ENCODE measurements around the gene MKKS.

The MKKS gene

DNA sequence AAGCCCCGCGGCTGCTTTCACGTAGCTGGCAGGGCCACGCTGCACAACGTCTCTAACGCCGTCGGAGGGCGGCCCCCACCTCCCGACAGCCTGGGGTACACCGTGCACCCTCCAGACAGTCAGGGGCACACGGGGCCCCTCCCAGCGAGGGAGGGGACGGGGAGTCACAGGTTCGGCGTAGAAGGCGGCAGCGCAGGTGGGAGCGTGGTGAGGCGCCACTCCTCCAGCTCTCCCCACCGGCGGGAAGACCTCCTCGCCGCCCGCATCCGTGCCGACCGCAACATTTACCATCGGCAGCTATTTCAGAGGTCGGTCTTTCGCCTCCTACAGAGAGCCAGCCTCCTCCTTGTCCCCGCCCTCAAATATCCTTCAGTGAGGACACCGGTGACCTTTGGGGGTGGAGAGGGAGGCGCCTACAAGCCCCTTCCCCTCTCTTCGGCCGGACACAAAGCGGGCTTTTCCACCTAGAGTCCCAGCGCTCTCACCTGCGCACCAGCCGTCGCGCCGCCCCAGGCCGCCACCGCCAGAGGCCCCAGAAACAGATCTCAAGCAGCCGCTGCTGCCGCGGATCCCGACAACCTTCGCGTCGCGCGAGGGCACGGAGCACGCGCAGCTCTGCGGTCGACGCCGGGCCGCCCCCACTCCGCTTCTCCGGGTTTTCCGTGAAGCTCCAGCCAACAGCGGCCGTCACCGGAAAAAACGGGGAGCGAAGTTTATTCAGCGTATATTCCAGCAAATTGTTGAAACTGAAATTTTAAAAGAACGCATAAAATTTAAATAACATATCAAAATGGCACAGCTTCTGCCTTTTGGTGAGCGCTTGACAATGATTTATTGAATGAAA, at the start of gene MKKS:
Gene MKKS, minus strand, starts transcription at position 600 of the 844 bp plus-strand sequence. CDS start 20,708 bp downstream, outside the sequence.
- H3K9me3 ChIP-seq (ENCODE audit: control insufficient read depth, insufficient read depth, low read length), result no peaks in the 10 kb centered on the region
- peak within 1 kb of the TSS; percentile 94 for H3K4me3 ChIP-seq (ENCODE audit: low read depth, low read length)
- H3K4me1 ChIP-seq (ENCODE audit: control insufficient read depth, insufficient read depth, low read length), result peaks cover 18% of the 10 kb centered on the region
- H3K36me3 ChIP-seq (ENCODE audit: control insufficient read depth, insufficient read depth, low read length), result no peaks in the 10 kb centered on the region
- peak within 1 kb of the TSS; percentile 84 for H3K9ac ChIP-seq (ENCODE audit: low read depth, low read length)
- no peaks in the 10 kb centered on the region for H3K27me3 ChIP-seq (ENCODE audit: control insufficient read depth, insufficient read depth, low read length)

- H3K4me3 ChIP-seq (ENCODE audit: low read depth, low read length), result no peak overlapping the region
Measured at GRCh38 chr20:10483691-10484090, 49.7 kb upstream of the MKKS start.

DNA sequence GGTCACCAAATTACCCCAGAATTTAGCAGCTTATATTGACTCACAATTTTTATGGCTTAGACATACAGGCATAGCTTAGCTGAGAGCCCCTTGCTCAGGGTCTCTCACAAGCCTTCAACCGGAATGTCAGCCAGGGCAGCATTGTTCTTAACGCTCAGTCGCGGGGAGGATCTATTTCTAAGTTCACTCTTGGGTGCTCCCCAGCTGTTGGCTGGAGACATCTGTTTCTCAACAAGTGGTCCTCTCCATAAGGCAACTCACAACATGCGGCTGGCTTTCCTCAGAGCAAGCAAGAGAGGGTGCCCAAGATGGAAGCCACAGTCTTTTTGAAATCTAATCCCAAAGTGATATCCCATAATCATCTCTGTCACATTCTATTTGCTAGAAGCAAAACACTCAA, 47.7 kb upstream of the MKKS start:
- no peaks in the 10 kb centered on the region for H3K27me3 ChIP-seq (ENCODE audit: control insufficient read depth, insufficient read depth, low read length)
- H3K4me3 ChIP-seq (ENCODE audit: low read depth, low read length), result no peak overlapping the region
- H3K4me1 ChIP-seq (ENCODE audit: control insufficient read depth, insufficient read depth, low read length), result no peaks in the 10 kb centered on the region
- H3K9me3 ChIP-seq (ENCODE audit: control insufficient read depth, insufficient read depth, low read length), result no peaks in the 10 kb centered on the region
- H3K9ac ChIP-seq (ENCODE audit: low read depth, low read length), result no peak overlapping the region
- no peaks in the 10 kb centered on the region for H3K36me3 ChIP-seq (ENCODE audit: control insufficient read depth, insufficient read depth, low read length)

More at GRCh38 chr20:10483691-10484090, 49.7 kb upstream of the MKKS start:
- no peaks in the 10 kb centered on the region for H3K9me3 ChIP-seq (ENCODE audit: control insufficient read depth, insufficient read depth, low read length)
- no peak overlapping the region for H3K9ac ChIP-seq (ENCODE audit: low read depth, low read length)
- H3K36me3 ChIP-seq (ENCODE audit: control insufficient read depth, insufficient read depth, low read length), result no peaks in the 10 kb centered on the region
- H3K4me1 ChIP-seq (ENCODE audit: control insufficient read depth, insufficient read depth, low read length), result peaks cover 6% of the 10 kb centered on the region
- H3K27me3 ChIP-seq (ENCODE audit: control insufficient read depth, insufficient read depth, low read length), result no peaks in the 10 kb centered on the region

- Histone ChIP-seq H3K9ac (ENCODE audit: low read depth, low read length) (no peak overlapping the region), H3K4me1 (ENCODE audit: control insufficient read depth, insufficient read depth, low read length) (no peaks in the 10 kb centered on the region), H3K36me3 (ENCODE audit: control insufficient read depth, insufficient read depth, low read length) (no peaks in the 10 kb centered on the region), H3K27me3 (ENCODE audit: control insufficient read depth, insufficient read depth, low read length) (no peaks in the 10 kb centered on the region), H3K9me3 (ENCODE audit: control insufficient read depth, insufficient read depth, low read length) (no peaks in the 10 kb centered on the region), H3K4me3 (ENCODE audit: low read depth, low read length) (no peak overlapping the region)
Measured at GRCh38 chr20:10478930-10479329, 44.9 kb upstream of the MKKS start.

DNA sequence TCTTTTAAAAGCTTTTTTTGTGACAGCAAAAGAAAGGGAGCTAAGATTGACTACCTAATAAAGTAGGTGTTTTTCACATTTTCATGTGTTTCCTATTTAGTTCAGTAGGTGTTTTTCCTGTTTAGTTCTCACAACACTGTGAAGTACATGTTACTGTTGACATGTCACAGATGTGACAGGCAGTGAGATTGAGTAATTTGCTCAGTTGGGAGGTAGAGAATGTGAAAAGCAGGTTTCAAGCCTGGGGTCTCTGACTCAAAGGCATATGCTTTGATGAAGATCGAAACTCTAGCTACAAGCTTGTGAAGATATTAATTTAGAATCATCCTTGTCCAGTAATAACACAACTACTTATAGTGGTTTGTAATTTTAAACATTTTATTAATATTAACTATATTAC, 44.2 kb upstream of the MKKS start:
- Histone ChIP-seq H3K27me3 (ENCODE audit: control insufficient read depth, insufficient read depth, low read length) (no peaks in the 10 kb centered on the region), H3K4me3 (ENCODE audit: low read depth, low read length) (no peak overlapping the region), H3K9ac (ENCODE audit: low read depth, low read length) (no peak overlapping the region), H3K4me1 (ENCODE audit: control insufficient read depth, insufficient read depth, low read length) (no peaks in the 10 kb centered on the region), H3K9me3 (ENCODE audit: control insufficient read depth, insufficient read depth, low read length) (no peaks in the 10 kb centered on the region), H3K36me3 (ENCODE audit: control insufficient read depth, insufficient read depth, low read length) (no peaks in the 10 kb centered on the region)

GRCh38 chr20:10476319-10476724, 42.3 kb upstream of the MKKS start:
- H3K9ac ChIP-seq (ENCODE audit: low read depth, low read length), result no peak overlapping the region
- no peaks in the 10 kb centered on the region for H3K4me1 ChIP-seq (ENCODE audit: control insufficient read depth, insufficient read depth, low read length)
- no peak overlapping the region for H3K4me3 ChIP-seq (ENCODE audit: low read depth, low read length)
- H3K9me3 ChIP-seq (ENCODE audit: control insufficient read depth, insufficient read depth, low read length), result no peaks in the 10 kb centered on the region
- no peaks in the 10 kb centered on the region for H3K27me3 ChIP-seq (ENCODE audit: control insufficient read depth, insufficient read depth, low read length)
- no peaks in the 10 kb centered on the region for H3K36me3 ChIP-seq (ENCODE audit: control insufficient read depth, insufficient read depth, low read length)

GRCh38 chr20:10475225-10475624, 41.2 kb upstream of the MKKS start:
- Histone ChIP-seq H3K36me3 (ENCODE audit: control insufficient read depth, insufficient read depth, low read length) (no peaks in the 10 kb centered on the region), H3K27me3 (ENCODE audit: control insufficient read depth, insufficient read depth, low read length) (no peaks in the 10 kb centered on the region), H3K4me3 (ENCODE audit: low read depth, low read length) (no peak overlapping the region), H3K9ac (ENCODE audit: low read depth, low read length) (no peak overlapping the region), H3K9me3 (ENCODE audit: control insufficient read depth, insufficient read depth, low read length) (no peaks in the 10 kb centered on the region), H3K4me1 (ENCODE audit: control insufficient read depth, insufficient read depth, low read length) (no peaks in the 10 kb centered on the region)

DNA sequence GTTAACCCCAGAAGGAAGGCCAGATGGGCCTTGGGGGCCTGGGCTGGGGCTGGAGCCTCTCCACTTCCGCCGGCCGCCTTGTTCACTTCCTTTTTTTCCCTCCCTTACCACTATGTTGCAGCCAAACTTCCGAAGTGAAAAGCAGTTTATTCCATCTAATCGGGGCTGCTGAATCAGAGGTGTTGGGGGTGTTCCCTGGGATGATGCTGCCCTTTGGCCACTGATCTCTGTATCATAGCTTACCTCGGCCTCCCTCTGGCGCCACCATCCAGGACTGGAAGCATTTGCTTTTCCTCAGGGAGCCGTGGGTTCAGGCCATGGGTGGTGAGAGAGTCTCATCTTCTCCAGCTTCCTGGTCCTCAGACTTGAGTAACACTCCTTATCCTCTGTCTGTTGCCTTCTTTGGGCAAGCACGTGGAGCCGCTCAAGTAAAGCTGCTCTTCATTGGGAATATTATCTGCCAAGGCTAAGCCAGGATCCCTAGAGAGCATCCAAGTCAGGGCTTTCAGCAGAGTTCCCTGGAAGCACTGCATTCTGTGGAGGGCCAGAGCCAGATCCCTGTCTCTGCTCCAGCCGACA, 40.7 kb upstream of the MKKS start:
- Histone ChIP-seq H3K36me3 (ENCODE audit: control insufficient read depth, insufficient read depth, low read length) (no peaks in the 10 kb centered on the region), H3K9ac (ENCODE audit: low read depth, low read length) (no peak overlapping the region), H3K9me3 (ENCODE audit: control insufficient read depth, insufficient read depth, low read length) (no peaks in the 10 kb centered on the region), H3K4me3 (ENCODE audit: low read depth, low read length) (no peak overlapping the region), H3K4me1 (ENCODE audit: control insufficient read depth, insufficient read depth, low read length) (peaks cover 5% of the 10 kb centered on the region), H3K27me3 (ENCODE audit: control insufficient read depth, insufficient read depth, low read length) (no peaks in the 10 kb centered on the region)

DNA sequence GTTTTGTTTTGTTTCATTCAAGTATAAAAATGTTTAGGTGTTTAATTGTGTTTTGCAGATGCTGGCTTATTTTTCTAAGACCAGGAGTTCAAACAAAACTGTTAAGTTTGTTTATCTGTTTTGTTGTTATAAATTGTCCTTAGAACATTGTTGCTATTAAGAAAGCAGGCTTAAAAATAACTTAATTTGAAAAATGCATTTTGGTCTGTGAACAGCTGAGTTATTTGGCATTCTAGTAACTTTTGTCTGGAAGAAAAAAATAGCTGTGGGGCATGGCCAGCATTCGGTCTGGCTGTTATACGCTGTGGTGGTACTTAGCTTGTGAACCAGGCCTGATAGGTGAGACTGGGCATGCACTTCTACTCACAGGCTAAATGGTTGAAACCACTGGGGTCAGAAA, 38.8 kb upstream of the MKKS start:
- no peaks in the 10 kb centered on the region for H3K9me3 ChIP-seq (ENCODE audit: control insufficient read depth, insufficient read depth, low read length)
- no peaks in the 10 kb centered on the region for H3K36me3 ChIP-seq (ENCODE audit: control insufficient read depth, insufficient read depth, low read length)
- H3K9ac ChIP-seq (ENCODE audit: low read depth, low read length), result no peak overlapping the region
- no peak overlapping the region for H3K4me3 ChIP-seq (ENCODE audit: low read depth, low read length)
- peaks cover 16% of the 10 kb centered on the region for H3K4me1 ChIP-seq (ENCODE audit: control insufficient read depth, insufficient read depth, low read length)
- no peaks in the 10 kb centered on the region for H3K27me3 ChIP-seq (ENCODE audit: control insufficient read depth, insufficient read depth, low read length)

GRCh38 chr20:10470276-10470675, 36.3 kb upstream of the MKKS start:
- Histone ChIP-seq H3K27me3 (ENCODE audit: control insufficient read depth, insufficient read depth, low read length) (no peaks in the 10 kb centered on the region), H3K36me3 (ENCODE audit: control insufficient read depth, insufficient read depth, low read length) (no peaks in the 10 kb centered on the region), H3K4me3 (ENCODE audit: low read depth, low read length) (no peak overlapping the region), H3K9ac (ENCODE audit: low read depth, low read length) (no peak overlapping the region), H3K9me3 (ENCODE audit: control insufficient read depth, insufficient read depth, low read length) (no peaks in the 10 kb centered on the region), H3K4me1 (ENCODE audit: control insufficient read depth, insufficient read depth, low read length) (peaks cover 34% of the 10 kb centered on the region)

DNA sequence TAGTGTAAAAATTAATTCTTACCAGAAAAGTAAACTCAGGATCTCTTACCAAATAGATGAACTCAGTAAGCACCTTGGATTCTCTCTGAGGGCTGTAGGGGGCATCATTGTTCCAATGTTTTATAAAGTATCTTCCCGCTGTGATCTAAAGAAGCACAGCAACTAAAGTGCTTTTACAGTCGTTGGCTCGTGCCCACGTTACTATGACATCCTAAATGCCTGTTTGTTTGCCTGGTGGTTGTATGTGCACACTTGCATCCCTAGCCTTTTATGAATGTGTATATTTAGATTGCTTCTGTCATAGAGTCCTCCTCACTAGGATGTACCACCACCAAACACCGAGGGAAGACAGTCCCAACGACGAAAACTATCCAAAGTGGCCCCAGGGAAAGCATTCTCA, 35.6 kb upstream of the MKKS start:
- H3K9ac ChIP-seq (ENCODE audit: low read depth, low read length), result no peak overlapping the region
- H3K4me3 ChIP-seq (ENCODE audit: low read depth, low read length), result no peak overlapping the region
- peaks cover 41% of the 10 kb centered on the region for H3K4me1 ChIP-seq (ENCODE audit: control insufficient read depth, insufficient read depth, low read length)
- H3K9me3 ChIP-seq (ENCODE audit: control insufficient read depth, insufficient read depth, low read length), result no peaks in the 10 kb centered on the region
- no peaks in the 10 kb centered on the region for H3K27me3 ChIP-seq (ENCODE audit: control insufficient read depth, insufficient read depth, low read length)
- no peaks in the 10 kb centered on the region for H3K36me3 ChIP-seq (ENCODE audit: control insufficient read depth, insufficient read depth, low read length)

DNA sequence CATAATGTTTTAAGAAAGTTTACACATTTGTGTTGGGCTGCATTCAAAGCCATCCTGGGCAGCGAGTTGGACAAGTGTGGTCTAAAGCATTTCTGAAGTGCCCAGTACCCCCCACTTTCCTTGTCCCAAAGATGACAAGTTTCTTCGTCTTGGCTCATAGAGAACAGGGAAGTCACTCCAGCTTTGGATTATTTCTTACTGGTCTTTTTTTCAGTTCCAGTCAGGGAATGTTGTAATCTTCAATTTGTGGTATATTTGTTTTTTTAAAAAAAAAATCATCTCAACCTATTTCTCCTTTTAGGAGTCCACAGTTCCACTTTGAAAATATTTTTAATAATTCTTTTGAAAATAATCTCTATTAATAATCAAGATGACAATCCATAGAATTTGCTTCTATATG, 35.0 kb upstream of the MKKS start:
- H3K4me1 ChIP-seq (ENCODE audit: control insufficient read depth, insufficient read depth, low read length), result peaks cover 41% of the 10 kb centered on the region
- no peak overlapping the region for H3K9ac ChIP-seq (ENCODE audit: low read depth, low read length)
- H3K36me3 ChIP-seq (ENCODE audit: control insufficient read depth, insufficient read depth, low read length), result no peaks in the 10 kb centered on the region
- H3K4me3 ChIP-seq (ENCODE audit: low read depth, low read length), result no peak overlapping the region
- H3K9me3 ChIP-seq (ENCODE audit: control insufficient read depth, insufficient read depth, low read length), result no peaks in the 10 kb centered on the region
- no peaks in the 10 kb centered on the region for H3K27me3 ChIP-seq (ENCODE audit: control insufficient read depth, insufficient read depth, low read length)
